HEK293 (cell line): Measurements from ENCODE around the gene RAB9A.
A peak's percentile ranks its signal among the peaks of the same experiment; 100 is the strongest.

Experiments
- BCL11A ChIP-seq: fragments of 450-650 bp; formaldehyde crosslinking; IDR thresholded peaks from 2 replicates; pipeline ENCODE4 v1.5.1; 2016; ENCODE audit warnings: low read depth, missing biosample characterization, missing genetic modification characterization
- BCL11B ChIP-seq: fragments of 450-650 bp; formaldehyde crosslinking; IDR thresholded peaks from 2 replicates; pipeline ENCODE4 v1.5.1; 2016; ENCODE audit warnings: low read depth, missing biosample characterization, missing genetic modification characterization
- BCL6B ChIP-seq: fragments of 450-650 bp; formaldehyde crosslinking; IDR thresholded peaks from 2 replicates; pipeline ENCODE4 v1.5.1; 2017; ENCODE audit warnings: missing biosample characterization, missing genetic modification characterization
- GFI1B ChIP-seq: fragments of 450-650 bp; formaldehyde crosslinking; IDR thresholded peaks from 2 replicates; pipeline ENCODE4 v1.5.1; 2016; ENCODE audit warnings: missing biosample characterization, missing genetic modification characterization
- INSM2 ChIP-seq: fragments of 450-650 bp; formaldehyde crosslinking; IDR thresholded peaks from 2 replicates; pipeline ENCODE4 v1.5.1; 2016; ENCODE audit warnings: missing biosample characterization, missing genetic modification characterization
- KLF17 ChIP-seq: fragments of 450-650 bp; formaldehyde crosslinking; IDR thresholded peaks from 2 replicates; pipeline ENCODE4 v1.5.1; 2016; ENCODE audit warnings: missing biosample characterization, missing genetic modification characterization
- OVOL3 ChIP-seq: fragments of 450-650 bp; formaldehyde crosslinking; IDR thresholded peaks from 2 replicates; pipeline ENCODE4 v1.5.1; 2016; ENCODE audit warnings: missing biosample characterization, missing genetic modification characterization
- TCF7L2 ChIP-seq: IDR thresholded peaks from 2 replicates; pipeline ENCODE4 v1.6.1; 2011; ENCODE audit warnings: low read depth, mild to moderate bottlenecking, inconsistent platforms, low read length, moderate library complexity, borderline replicate concordance
- YY1 ChIP-seq: fragments of 450-650 bp; formaldehyde crosslinking; IDR thresholded peaks from 2 replicates; pipeline ENCODE4 v1.5.1; 2018; ENCODE audit warnings: missing biosample characterization, missing genetic modification characterization
- ZBTB10 ChIP-seq: fragments of 450-650 bp; formaldehyde crosslinking; IDR thresholded peaks from 2 replicates; pipeline ENCODE4 v1.5.1; 2016; ENCODE audit warnings: missing biosample characterization, missing genetic modification characterization
- ZBTB21 ChIP-seq: fragments of 450-650 bp; formaldehyde crosslinking; IDR thresholded peaks from 2 replicates; pipeline ENCODE4 v1.5.1; 2017; ENCODE audit warnings: missing biosample characterization, missing genetic modification characterization
- ZBTB26 ChIP-seq: fragments of 450-650 bp; formaldehyde crosslinking; optimal IDR thresholded peaks from 2 replicates; pipeline ENCODE3; 2016; ENCODE audit warnings: missing biosample characterization, mild to moderate bottlenecking, missing genetic modification characterization
- ZBTB6 ChIP-seq: fragments of 450-650 bp; formaldehyde crosslinking; IDR thresholded peaks from 2 replicates; pipeline ENCODE4 v1.5.1; 2017; ENCODE audit warnings: missing biosample characterization, missing genetic modification characterization
- ZBTB8A ChIP-seq: fragments of 450-650 bp; formaldehyde crosslinking; IDR thresholded peaks from 2 replicates; pipeline ENCODE4 v1.5.1; 2016; ENCODE audit warnings: missing biosample characterization, missing genetic modification characterization
- ZEB2 ChIP-seq: fragments of 450-650 bp; formaldehyde crosslinking; IDR thresholded peaks from 2 replicates; pipeline ENCODE4 v1.5.1; 2016; ENCODE audit warnings: missing biosample characterization, missing genetic modification characterization
- ZFP3 ChIP-seq: fragments of 450-650 bp; formaldehyde crosslinking; IDR thresholded peaks from 2 replicates; pipeline ENCODE4 v1.5.1; 2016; ENCODE audit warnings: low read depth, missing biosample characterization, missing genetic modification characterization
- ZNF157 ChIP-seq: fragments of 450-650 bp; formaldehyde crosslinking; IDR thresholded peaks from 2 replicates; pipeline ENCODE4 v1.5.1; 2016; ENCODE audit warnings: missing biosample characterization, missing genetic modification characterization
- ZNF174 ChIP-seq: fragments of 450-650 bp; formaldehyde crosslinking; IDR thresholded peaks from 2 replicates; pipeline ENCODE4 v1.5.0; 2017; ENCODE audit warnings: missing biosample characterization, mild to moderate bottlenecking, missing genetic modification characterization
- ZNF19 ChIP-seq: fragments of 450-650 bp; formaldehyde crosslinking; IDR thresholded peaks from 2 replicates; pipeline ENCODE4; 2016; ENCODE audit warnings: missing biosample characterization, missing genetic modification characterization, low read depth
- ZNF202 ChIP-seq: fragments of 450-650 bp; formaldehyde crosslinking; IDR thresholded peaks from 2 replicates; pipeline ENCODE4 v1.5.1; 2016; ENCODE audit warnings: missing biosample characterization, missing genetic modification characterization, borderline replicate concordance
- ZNF214 ChIP-seq: fragments of 450-650 bp; formaldehyde crosslinking; IDR thresholded peaks from 2 replicates; pipeline ENCODE4 v1.5.1; 2017; ENCODE audit warnings: missing biosample characterization, mild to moderate bottlenecking, missing genetic modification characterization, borderline replicate concordance
- ZNF302 ChIP-seq: fragments of 450-650 bp; formaldehyde crosslinking; IDR thresholded peaks from 2 replicates; pipeline ENCODE4 v1.5.1; 2016; ENCODE audit warnings: missing biosample characterization, missing genetic modification characterization, low read depth
- ZNF501 ChIP-seq: fragments of 450-650 bp; formaldehyde crosslinking; IDR thresholded peaks from 2 replicates; pipeline ENCODE4 v1.5.1; 2016; ENCODE audit warnings: missing biosample characterization, missing genetic modification characterization
- ZNF529 ChIP-seq: fragments of 450-650 bp; formaldehyde crosslinking; IDR thresholded peaks from 2 replicates; pipeline ENCODE4 v1.5.1; 2017; ENCODE audit warnings: missing genetic modification characterization, missing biosample characterization; ENCODE audit not compliant: insufficient replicate concordance
- ZNF610 ChIP-seq: fragments of 450-650 bp; formaldehyde crosslinking; IDR thresholded peaks from 2 replicates; pipeline ENCODE4 v1.5.1; 2016; ENCODE audit warnings: missing biosample characterization, missing genetic modification characterization, borderline replicate concordance
- ZNF677 ChIP-seq: fragments of 450-650 bp; IDR thresholded peaks from 2 replicates; pipeline ENCODE4 v1.5.0; 2018; ENCODE audit warnings: missing biosample characterization, mild to moderate bottlenecking, missing genetic modification characterization, moderate library complexity
- ZNF701 ChIP-seq: fragments of 450-650 bp; formaldehyde crosslinking; IDR thresholded peaks from 2 replicates; pipeline ENCODE4 v1.5.1; 2016; ENCODE audit warnings: missing biosample characterization, missing genetic modification characterization
- ZNF707 ChIP-seq: fragments of 450-650 bp; formaldehyde crosslinking; IDR thresholded peaks from 2 replicates; pipeline ENCODE4 v1.5.1; 2016; ENCODE audit warnings: missing biosample characterization, missing genetic modification characterization
- ZNF76 ChIP-seq: fragments of 450-650 bp; formaldehyde crosslinking; IDR thresholded peaks from 2 replicates; pipeline ENCODE4; 2016; ENCODE audit warnings: low read depth, missing biosample characterization, missing genetic modification characterization, borderline replicate concordance
- ZNF837 ChIP-seq: fragments of 450-650 bp; formaldehyde crosslinking; IDR thresholded peaks from 2 replicates; pipeline ENCODE4 v1.5.1; 2016; ENCODE audit warnings: missing biosample characterization, missing genetic modification characterization
- ZXDB ChIP-seq: fragments of 450-650 bp; formaldehyde crosslinking; IDR thresholded peaks from 2 replicates; pipeline ENCODE4 v1.5.1; 2016; ENCODE audit warnings: missing biosample characterization, missing genetic modification characterization

Gene RAB9A

GRCh38 chrX:13652850-13653693, 35.9 kb upstream of the RAB9A start, which contains the start of gene TCEANC (continued):
- no peak for TF ChIP-seq OVOL3 (tag by site-specific recombination)
- TF ChIP-seq ZEB2 (tag by site-specific recombination): peak; percentile 96
- TF ChIP-seq ZBTB8A (tag by site-specific recombination): peak; percentile 98
- TF ChIP-seq TCF7L2: no peak
- no peak for TF ChIP-seq ZNF174 (tag by site-specific recombination)
- TF ChIP-seq ZXDB (tag by site-specific recombination): peak; percentile 82
- TF ChIP-seq ZNF501: no peak
- TF ChIP-seq KLF17 (tag by site-specific recombination): peak; percentile 69; the same call in 1 of the 2 replicates
- TF ChIP-seq ZNF302 (tag by site-specific recombination): no peak
- no peak for TF ChIP-seq ZNF214
- TF ChIP-seq ZNF610 (tag by site-specific recombination): no peak
- no peak for TF ChIP-seq ZFP3
- TF ChIP-seq ZBTB10 (tag by site-specific recombination): peak; percentile 28; the same call in 1 of the 2 replicates
- 0 out of 2 replicates have a peak, but pooled peaks have one; percentile 38 for TF ChIP-seq ZBTB21
- TF ChIP-seq ZNF707: no peak
- TF ChIP-seq ZBTB6 (tag by site-specific recombination): no peak
- TF ChIP-seq INSM2 (tag by site-specific recombination): no peak
- TF ChIP-seq ZBTB26: peak; percentile 69
- no peak for TF ChIP-seq ZNF701 (tag by site-specific recombination)
- TF ChIP-seq BCL11A (tag by site-specific recombination): no peak
- TF ChIP-seq BCL6B: no peak
- TF ChIP-seq ZNF677 (tag by site-specific recombination): no peak
- no peak for TF ChIP-seq YY1
- TF ChIP-seq ZNF202 (tag by site-specific recombination): no peak
- no peak for TF ChIP-seq BCL11B (tag by site-specific recombination)
- TF ChIP-seq ZNF19 (tag by site-specific recombination): no peak
- TF ChIP-seq ZNF76 (tag by site-specific recombination): peak; percentile 63; the same call in 1 of the 2 replicates
- TF ChIP-seq ZNF529: no peak
- no peak for TF ChIP-seq GFI1B (tag by site-specific recombination)
- TF ChIP-seq ZNF157 (tag by site-specific recombination): no peak
- no peak for TF ChIP-seq ZNF837 (tag by site-specific recombination)
